Fibroblast of skin of left quadriceps (primary cell): ENCODE measurements around the gene MRAS.

Experiments
- DNase-seq, 2 experiments: peaks; one replicate each; pipeline ENCODE4 v3.0.0-alpha.2; 2013; ENCODE audit warnings: low read depth in 2 of 2

The MRAS gene

DNA sequence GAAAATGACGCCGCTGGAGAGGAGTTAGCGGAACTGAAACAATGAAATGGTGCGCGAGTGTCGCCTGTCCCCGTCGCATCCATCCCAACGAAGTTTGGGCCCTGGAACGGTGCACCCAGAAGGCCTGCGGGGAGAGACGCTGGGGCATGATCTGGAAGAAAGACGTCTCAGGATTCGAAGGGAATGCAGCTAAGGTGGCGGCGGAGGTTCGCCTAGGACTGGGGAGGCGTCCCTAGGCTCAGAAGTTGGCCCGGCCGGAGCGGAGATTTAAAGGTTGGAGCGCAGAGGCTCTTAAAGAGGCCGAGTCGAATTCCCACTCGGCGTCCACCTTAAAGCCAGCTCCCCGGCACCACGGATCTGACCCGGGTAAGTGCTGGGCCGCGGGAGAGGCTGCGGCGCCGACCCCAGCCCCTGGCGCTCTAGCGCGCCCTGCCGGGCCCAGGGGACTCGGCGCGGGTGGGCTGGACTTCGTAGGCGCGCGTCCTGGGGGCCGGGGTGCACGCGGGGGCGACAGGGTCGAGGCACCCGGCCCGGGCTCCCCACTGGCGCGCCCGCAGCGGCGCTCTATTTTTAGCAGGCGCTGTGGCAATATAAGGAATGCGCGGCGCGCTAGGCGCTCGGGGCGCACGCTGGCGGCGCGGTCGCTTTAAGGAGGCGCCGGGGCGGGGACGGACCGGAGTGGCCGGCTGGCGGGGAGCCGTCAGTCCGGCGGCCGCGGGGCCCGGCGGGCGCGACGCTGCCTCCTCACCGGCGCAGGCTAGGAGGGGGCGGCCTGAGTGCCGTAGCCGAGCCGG lies at the start of gene MRAS:
Gene MRAS (plus strand): TSS at position 620 of the 794 bp plus-strand sequence. CDS start 24,305 bp downstream, outside the sequence.
- peak; percentile 42 to 47 for DNase-seq

DNA sequence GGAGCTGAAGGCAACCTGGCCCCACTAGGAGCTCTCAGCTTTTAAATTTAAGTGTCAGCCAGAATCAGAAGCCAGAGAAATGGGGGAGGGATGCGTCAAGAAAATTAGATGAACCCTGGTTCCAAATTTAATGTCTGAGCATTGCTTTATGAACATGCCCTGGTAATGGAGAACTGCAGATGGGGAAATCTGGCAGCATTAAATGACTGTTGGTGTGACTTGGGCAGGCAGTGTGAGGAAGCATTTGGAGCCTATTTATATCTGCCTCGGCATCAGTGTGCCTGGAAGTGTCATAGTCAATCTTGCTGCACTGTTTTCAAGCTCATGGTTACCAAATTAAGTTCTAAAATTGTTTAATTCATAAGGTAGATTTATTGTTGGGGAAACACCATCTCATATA lies 47.7 kb upstream of the MRAS start:
- no peak for DNase-seq

GRCh38 chr3:138303474-138303873 lies 44.9 kb upstream of the MRAS start:
- DNase-seq = no peak

GRCh38 chr3:138307899-138308298 lies 40.5 kb upstream of the MRAS start:
- no peak for DNase-seq

DNA sequence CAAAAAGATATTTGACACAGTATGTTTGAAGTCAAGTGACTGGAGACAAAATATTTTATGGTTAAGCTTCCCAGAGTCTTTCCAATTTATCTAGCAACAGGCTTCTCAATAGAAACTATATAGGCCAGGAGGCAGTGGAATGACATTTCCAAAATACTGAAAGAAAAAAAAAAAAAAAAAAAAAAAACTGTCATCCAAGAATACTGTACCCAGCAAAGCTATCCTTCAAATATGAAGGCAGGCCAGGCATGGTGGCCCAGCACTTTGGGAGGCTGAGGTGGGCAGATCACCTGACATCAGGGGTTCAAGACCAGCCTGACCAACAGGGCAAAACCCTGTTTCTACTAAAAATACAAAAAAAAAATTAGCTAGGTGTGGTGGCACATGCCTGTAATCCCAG lies 39.6 kb upstream of the MRAS start:
- no peak for DNase-seq

DNA sequence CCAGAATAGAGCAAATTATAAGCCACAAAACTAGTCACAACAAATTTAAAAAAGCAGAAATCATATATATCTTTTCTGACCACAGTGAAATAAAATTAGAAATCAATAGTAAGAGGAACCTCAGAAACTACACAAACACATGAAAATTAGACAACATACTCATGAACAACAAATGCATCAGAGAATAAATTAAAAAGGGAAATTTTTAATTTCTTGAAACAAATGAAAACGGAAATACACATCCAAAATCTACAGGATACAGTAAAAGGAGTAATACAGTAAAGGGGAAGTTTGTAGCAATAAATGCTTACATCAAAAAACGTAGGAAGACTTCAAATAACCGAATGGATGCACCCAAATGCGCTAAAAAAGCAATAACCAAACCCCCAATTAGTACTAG lies 37.9 kb upstream of the MRAS start:
- DNase-seq = no peak

DNA sequence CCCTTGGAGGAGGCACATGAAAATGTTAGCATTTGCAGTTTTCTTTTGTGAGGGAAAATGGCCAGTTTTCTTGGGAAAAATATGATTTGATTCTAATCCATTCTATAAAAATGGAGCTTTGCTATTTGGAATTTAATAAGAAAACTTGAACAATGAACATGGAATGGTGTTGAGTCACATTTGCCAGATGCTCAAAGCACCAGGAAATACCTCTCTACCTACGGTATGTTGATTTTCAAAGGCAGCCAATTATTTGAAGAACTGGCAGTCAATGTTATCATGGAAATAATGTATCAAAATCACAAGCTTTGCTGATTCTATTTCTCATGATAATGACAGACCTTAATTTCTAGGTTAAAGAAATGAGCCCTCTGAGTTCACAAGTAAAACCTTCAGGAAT lies 33.6 kb upstream of the MRAS start:
- no peak for DNase-seq

DNA sequence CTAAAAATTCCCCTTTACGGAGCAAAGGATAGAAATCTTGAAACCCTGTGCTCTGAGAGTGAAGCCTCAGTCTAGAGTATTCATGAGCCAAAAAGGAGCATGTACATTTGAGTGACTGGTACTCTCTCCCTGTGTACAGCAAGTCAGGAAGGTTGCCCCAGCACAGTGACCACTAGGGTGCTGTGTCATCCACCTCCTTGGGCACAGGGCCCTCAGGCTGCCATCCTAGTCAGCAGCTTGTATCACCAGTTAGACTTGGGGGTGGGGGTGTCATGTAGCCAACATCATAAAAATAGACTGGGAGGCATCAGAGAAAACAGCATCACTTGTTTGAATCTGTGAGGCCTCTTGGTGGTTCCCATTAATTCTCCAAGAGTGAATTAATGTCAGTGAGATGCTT lies 30.7 kb upstream of the MRAS start:
- DNase-seq = no peak

DNA sequence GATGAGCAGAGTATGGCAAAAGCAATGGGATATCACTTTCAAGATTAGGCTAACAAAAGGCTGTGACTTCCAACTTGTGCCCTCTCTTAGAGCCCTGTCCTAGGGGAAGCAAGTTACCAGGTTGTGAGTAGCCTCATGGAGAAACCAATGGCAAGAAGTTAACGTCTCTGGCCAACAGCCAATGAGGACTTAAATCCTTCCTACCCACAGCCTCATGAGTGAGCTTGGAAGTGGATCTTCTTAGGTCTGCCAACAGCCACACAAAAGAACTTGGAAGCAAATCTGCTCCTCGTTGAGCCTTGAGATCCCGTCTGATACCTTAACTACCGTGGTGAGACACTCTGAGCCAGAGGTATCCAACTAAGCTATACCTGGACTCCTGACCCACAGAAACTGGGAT lies 24.4 kb upstream of the MRAS start:
- DNase-seq = no peak

GRCh38 chr3:138325990-138326389 lies 22.4 kb upstream of the MRAS start:
- DNase-seq = no peak

DNA sequence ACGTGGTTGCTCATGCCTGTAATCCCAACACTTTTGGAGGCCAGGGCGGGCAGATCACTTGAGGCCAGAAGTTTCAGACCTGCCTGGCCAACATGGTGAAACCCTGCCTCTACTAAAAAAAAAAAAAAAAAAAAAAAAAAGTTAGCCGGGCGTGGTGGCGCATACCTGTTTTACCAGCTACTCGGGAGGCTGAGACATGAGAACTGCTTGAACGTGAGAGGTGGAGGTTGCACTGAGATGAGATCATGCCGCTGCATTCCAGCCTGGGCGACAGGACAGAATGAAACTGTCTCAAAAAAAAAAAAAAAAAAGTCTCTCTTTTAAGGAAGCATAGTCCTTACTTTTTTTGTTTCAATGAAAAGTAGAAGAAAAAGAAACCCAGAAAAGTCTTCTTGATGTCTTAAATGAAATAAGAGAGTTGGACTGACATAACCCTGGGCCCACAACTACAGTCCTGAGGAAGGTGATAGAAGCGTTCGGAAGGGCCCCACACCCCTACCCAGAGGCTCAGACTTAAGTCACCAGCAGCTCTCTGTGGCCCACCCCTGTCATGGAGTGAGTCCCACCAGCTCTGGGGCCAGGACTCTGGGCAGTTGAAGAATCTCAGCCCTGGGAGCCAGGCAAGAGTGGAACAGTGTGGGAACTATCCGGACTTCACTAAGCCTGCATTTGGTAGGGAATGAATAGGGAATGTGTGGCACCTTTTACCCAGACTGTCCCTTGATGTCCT lies 21.3 kb upstream of the MRAS start:
- no peak for DNase-seq

GRCh38 chr3:138327831-138328230 lies 20.5 kb upstream of the MRAS start:
- no peak for DNase-seq

- no peak for DNase-seq
These were observed 20.0 kb upstream of the MRAS start for GRCh38 chr3:138328341-138328740.

DNA sequence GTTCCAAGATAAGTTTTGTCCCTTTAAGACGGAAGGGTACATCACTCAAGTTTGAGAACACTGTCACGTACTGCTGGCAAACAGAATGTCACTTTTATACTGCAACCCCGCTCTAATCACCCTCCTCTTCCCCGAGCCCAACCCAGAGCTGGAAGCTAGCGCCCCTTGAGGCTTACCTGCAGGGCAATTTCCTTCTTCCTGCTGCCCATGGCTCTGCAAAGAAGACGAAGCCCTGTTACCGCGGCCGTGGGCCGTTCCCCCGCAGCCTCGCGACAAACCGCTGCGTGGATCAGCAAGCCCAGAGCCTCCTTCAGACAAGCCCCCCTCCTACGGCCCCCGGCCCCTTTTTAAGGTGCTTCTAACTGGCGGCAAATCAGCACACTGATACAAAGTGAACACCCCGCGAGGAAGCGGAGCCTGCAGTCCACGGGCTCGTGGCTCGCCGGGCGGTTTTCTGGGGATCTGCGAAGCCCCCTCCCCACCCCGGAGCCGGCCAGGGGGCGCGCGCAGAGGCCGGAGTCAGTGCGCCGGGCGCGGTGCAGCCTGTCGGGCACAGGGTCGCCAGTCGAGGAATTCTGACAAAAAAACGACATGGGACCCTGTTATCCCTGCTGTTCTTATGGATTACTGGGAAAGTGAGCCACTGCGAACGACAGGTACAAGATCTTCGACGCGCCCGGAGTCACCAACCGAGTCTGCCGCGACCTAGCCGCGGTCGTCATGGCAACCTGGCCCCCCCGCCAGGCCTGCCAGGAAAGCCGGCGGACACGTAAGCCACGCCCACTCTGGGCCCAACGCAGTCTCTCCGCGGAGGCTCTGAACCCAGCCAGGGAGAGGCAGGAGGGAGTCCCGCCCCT lies 19.0 kb upstream of the MRAS start, which contains the start of gene NME9:
Gene NME9 (minus strand): TSS at position 725 of the 857 bp plus-strand sequence. CDS start 516 bp downstream, at position 209.
- DNase-seq = peak in 1 of 2 experiments; percentile 49

GRCh38 chr3:138329984-138330293 lies 18.4 kb upstream of the MRAS start:
- no peak for DNase-seq

DNA sequence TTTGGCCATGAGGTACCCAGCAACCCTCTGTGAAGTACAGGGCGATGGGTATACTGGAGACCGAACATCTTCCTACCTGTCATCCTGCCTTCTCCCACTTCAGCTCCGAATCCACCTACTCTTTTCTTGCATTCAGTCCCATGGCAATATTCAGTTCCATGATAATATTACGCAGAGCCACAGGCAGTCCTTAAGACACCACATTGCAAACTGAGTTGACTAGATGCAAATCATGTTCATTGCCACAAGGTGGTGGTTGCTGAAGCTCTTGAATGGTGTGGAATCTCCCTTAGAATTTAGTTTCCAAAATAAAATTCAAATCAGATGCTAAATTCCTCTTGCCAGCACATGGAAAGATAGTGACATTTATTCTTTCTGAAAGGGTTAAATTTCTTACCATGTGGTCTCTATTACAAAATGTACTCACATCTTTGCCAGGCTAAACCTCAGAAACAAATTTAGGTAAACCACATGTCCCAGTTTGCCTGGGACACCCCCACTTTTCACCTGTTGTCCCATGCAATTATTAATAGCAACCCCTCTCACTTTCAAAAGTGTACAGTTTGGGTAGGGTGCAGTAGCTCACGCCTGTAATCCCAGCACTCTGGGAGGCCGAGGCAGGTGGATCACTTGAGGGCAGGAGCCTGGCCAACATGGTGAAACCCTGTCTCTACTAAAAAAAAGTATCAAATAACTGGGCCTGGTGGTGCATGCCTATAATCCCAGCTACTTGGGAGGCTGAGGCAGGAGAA lies 17.1 kb upstream of the MRAS start:
- no peak for DNase-seq

- DNase-seq = no peak
These were observed 15.8 kb upstream of the MRAS start for GRCh38 chr3:138332472-138333073.

- DNase-seq = no peak
These were observed 13.8 kb upstream of the MRAS start for GRCh38 chr3:138334608-138335007.

DNA sequence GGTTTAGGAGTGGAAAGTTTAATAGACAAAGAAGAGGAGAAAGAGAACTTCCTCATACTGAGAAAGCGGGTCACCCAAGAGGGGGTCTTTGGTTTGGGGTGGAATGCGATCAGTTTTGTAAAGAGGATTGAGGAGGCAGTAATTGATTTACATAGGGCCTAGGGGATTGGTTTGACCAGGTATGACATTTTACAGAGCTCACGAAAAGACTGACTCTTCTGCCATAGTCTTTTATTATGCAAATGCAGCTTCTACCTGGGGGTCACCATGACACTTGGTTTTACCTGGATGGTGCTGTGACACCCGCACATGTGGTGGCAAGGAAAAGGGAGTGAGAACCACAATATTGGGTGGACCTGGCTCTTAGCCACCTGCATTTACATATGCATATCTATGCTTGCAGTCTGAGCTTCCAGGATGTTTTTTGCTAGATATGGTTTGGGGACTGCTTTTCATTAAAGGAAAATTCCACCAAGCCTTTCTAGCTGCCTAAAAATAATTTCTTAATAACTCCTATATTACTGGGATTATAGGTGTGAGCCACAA lies 11.9 kb upstream of the MRAS start:
- no peak for DNase-seq

- DNase-seq = no peak
These were observed 10.1 kb upstream of the MRAS start for GRCh38 chr3:138338244-138338643.

GRCh38 chr3:138338811-138339210 lies 9.6 kb upstream of the MRAS start:
- DNase-seq = no peak
